Muscle of arm (tissue), 12 donors: ENCODE measurements around the gene GPX2. TPM values are rescaled to one million over a fixed set of nuclear protein-coding genes. Genes with fewer than 3 reads are reported as not detected.

ENCODE experiments used
- DNase-seq: peaks from one replicate; pipeline ENCODE4 v3.0.0-alpha.2; 2013
- polyA plus RNA-seq, 12 donors: library from polyadenylated mRNA; unstranded; fragments of 120-200 nt; gene quantifications; one replicate each; pipeline ENCODE4 v1.2.1, GENCODE V29; 2013; ENCODE audit not compliant: insufficient read length in 12 of 12

GPX2 gene
- polyA plus RNA-seq, 12 donors, result 0.22 to 0.60 (median 0.35) TPM; not detected in 2

- no peak for DNase-seq
Measured at GRCh38 chr14:64960762-64961276, 18.3 kb upstream of the GPX2 start.

DNA sequence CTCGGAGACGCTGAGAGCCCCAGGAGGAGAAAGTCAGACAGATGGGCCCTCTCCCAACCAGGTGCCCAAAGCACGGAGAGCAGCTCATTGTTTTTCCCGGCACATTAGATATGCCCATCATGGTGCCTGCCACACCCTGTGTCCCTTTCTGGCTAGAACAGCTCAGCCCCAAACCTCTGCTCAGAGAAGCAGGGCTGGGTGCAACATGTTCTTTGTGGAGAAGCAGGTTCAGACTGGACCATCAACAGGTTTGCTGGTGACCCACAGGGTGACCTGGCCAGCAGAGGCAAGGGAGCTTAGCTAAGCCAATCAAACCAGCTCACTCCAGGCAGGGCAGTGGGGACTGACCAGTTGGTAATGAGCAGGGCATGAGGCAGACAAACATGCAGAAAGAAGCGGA, 16.2 kb upstream of the GPX2 start:
- DNase-seq, result no peak

DNA sequence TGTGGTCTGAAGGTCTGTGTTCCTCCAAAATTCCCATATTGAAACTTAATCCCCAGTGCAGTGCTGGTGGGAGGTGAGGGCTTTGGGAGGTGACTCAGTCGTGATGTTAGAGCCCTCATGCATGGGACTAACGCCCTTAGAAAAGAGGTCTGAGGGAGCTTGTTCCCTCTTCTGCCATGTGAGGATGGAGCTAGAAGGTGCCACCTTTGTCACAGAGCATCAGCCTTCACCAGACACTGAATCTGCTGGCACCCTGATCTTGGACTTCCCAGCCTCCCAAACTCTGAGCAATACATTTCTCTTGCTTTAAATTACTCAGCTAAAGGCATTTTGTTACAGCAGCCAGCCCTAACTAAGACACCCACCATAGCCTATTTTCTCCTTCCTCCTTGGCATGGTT, 15.7 kb upstream of the GPX2 start:
- DNase-seq, result no peak

GRCh38 chr14:64956697-64957406, 14.3 kb upstream of the GPX2 start:
- no peak for DNase-seq

DNA sequence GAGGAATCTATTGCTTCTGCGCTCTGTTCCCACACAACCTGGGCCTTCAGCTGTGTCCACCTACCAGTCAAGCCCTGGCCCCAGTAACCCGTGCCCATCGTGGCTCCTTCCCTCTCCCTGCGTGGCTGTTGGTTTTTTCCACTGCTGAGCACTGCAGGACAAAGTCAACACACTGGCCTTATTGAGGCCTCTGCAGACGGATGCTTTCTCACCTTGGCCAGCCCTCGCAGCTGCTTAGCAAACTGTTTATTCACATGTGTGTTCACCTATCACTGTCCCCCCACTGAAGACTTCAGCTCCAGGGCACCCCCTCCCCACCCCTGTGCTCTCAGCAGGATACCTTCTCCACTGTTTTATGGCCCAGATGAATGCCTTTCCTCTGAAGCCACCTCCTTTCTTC, 12.8 kb upstream of the GPX2 start:
- DNase-seq, result no peak

DNA sequence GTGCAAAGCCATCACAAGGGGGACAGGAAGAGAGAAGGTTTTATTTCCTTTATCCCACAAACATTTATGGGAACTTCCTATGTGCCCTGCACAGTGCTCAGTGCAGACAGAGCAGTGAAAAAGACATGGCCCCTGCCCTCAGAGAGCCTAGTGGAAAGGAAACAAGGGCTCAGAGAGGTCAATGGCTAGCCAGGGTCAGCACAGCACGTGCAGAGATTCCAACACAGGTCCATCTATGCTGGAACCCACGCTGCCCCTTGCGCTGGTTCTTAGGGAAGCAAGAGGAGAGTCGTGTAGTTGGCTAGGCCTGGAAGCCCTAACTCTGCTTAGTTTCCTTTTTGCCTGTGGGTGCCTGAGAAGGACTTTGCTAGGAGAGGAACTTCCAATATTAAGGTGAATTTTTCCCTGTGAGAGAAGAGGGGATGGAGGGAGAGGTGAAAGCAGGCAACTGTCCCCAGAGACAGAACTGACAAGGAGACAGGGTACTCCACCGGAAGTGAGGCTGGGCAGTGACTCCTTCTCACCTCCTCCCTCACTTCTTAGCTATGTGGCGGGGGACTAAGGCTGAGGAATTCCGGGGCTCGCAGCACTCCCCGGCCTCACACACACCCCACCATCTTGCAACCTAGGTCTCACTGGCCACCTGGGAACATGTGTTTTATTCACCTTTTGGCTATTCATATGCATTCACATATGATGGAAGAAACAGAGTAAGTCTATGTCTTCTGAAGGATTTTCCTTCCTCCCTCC, 12.1 kb upstream of the GPX2 start:
- DNase-seq, result no peak

- no peak for DNase-seq
Measured at GRCh38 chr14:64953661-64954060, 11.1 kb upstream of the GPX2 start.

GRCh38 chr14:64953310-64953654, 10.7 kb upstream of the GPX2 start:
- DNase-seq, result no peak

- DNase-seq, result no peak
Measured at GRCh38 chr14:64952598-64953309, 10.2 kb upstream of the GPX2 start.

- DNase-seq, result no peak
Measured at GRCh38 chr14:64951724-64952123, 9.2 kb upstream of the GPX2 start.

- DNase-seq, result no peak
Measured at GRCh38 chr14:64951291-64951690, 8.7 kb upstream of the GPX2 start.

- DNase-seq, result no peak
Measured at GRCh38 chr14:64950889-64951288, 8.3 kb upstream of the GPX2 start.

- no peak for DNase-seq
Measured at GRCh38 chr14:64948612-64949210, 6.2 kb upstream of the GPX2 start.

GRCh38 chr14:64947710-64948611, 5.4 kb upstream of the GPX2 start:
- DNase-seq, result no peak

DNA sequence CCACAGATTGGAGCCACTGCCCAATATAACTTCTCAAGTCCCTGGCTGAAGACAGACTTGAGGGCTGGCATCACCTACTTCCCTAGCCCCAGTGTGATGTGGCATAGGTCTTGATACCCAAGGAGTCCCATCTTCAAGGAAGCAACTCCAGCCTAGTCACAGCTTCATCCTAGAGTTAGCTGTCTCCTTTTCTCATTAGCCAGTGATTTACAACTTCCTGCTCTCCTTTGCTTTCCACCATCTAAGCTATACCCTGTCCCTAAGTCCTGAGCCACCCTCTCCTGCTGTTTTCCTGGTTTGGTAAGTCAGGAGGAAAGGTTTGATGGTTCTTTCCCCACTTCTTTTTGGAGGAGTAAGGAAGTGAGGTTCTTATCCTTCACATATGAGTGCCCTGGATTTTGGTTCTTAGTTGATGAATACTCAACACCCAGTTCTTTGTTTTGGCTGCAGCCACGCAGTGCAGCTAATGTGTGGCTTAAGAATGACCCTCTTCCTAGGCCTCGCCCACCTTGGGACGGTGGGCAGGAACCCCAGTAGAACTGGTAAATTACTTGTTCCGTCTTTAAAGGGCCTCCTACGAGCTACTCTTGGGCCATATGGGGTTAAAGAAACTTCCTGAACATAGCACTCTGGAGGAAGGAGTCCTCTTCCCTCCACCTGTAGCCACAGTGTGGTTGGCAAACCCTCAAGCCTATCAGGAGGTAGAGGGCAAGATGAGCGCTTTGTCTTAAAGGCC, 3.9 kb upstream of the GPX2 start:
- DNase-seq, result no peak

- DNase-seq, result no peak
Measured at GRCh38 chr14:64945431-64946178, 3.1 kb upstream of the GPX2 start.

DNA sequence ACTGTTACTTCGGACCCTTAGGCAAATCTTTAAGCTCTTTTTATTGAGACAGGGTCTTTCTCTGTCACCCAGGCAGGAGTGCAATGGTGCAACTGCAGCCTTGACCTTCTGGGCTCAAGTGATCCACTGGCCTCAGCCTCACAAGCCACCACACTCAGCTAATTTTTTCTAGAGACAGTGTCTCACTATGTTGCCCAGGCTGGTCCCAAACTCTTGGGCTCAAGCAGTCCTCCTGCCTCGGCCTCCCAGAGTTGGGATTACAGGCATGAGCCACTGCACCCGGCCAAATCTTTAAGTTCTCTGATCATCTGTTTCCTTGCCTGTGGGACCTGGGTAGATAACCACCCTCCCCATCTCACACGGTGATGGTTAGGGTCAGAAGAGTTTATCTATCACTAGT, 2.3 kb upstream of the GPX2 start:
- no peak for DNase-seq

DNA sequence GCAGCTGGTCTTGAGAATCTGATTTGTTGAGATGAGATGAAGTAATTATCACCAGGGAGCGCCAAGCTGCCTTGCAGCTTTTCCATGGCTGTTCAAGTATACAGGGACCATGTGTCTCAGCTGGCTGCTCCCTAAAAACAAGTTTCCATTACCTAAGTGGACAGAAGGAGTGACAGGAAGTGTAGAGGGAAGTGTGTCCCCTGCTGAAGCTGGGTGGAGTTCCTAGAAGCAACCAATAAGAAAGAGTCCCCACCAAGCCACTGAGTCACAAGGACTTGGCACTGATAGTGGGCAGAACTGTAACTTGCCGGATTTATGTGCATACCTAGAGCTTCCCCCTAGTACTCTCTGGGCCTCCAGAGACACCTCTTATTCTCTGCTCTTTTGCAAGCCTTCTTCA, 1.5 kb upstream of the GPX2 start:
- no peak for DNase-seq

GRCh38 chr14:64943556-64943955, 1.0 kb upstream of the GPX2 start:
- DNase-seq, result no peak
